Stimulated activated CD4-positive, alpha-beta T cell treated with anti-CD3 and anti-CD28 coated beads, Interleukin-1b, Interleukin-23, amount 100 ng/mL, for 24 hours (primary cell): ENCODE data around the gene NR6A1.
"Not testable (repeated sequence)": the region's sequence is repeated elsewhere in the genome, so short reads cannot be mapped to it uniquely, and the experiment has no call there.

Experiments
- DNase-seq, 4 experiments: peaks; one replicate each; pipeline ENCODE4 v3.0.0-alpha.2; 2020; ENCODE audit warnings: low read depth in 4 of 4, low spot score in 1 of 4

The NR6A1 gene

GRCh38 chr9:124778575-124779367 is 7.7 kb upstream of the NR6A1 start:
- no peak for DNase-seq

- DNase-seq = no peak
Observed at GRCh38 chr9:124776954-124777648, 6.0 kb upstream of the NR6A1 start, which contains the start of gene OLFML2A. Gene OLFML2A (plus strand): TSS chr9:124777133. CDS start chr9:124777271, 138 bp downstream.

GRCh38 chr9:124776618-124776953 is 5.5 kb upstream of the NR6A1 start:
- DNase-seq = no peak

- peak; percentile 76 to 81 (median 78) for DNase-seq
Observed at GRCh38 chr9:124774129-124774978, 3.2 kb upstream of the NR6A1 start.

- DNase-seq = no peak
Observed at GRCh38 chr9:124773473-124774128, 2.5 kb upstream of the NR6A1 start.

- DNase-seq = not testable (repeated sequence)
Observed at GRCh38 chr9:124772877-124773276, 1.8 kb upstream of the NR6A1 start.

GRCh38 chr9:124771867-124772679 is 962 bp upstream of the NR6A1 start:
- no peak for DNase-seq

- DNase-seq = no peak
Observed at GRCh38 chr9:124770359-124771020, 621 bp downstream of the NR6A1 start.

GRCh38 chr9:124769549-124770358 is 1.4 kb downstream of the NR6A1 start:
- DNase-seq = no peak

GRCh38 chr9:124768750-124769548 is 2.2 kb downstream of the NR6A1 start:
- DNase-seq = no peak

- DNase-seq = no peak
Observed at GRCh38 chr9:124768334-124768733, 2.8 kb downstream of the NR6A1 start.

GRCh38 chr9:124767821-124768220 is 3.3 kb downstream of the NR6A1 start:
- no peak for DNase-seq

- no peak for DNase-seq
Observed at GRCh38 chr9:124766815-124767554, 4.1 kb downstream of the NR6A1 start.

GRCh38 chr9:124766326-124766725 is 4.8 kb downstream of the NR6A1 start:
- DNase-seq = no peak

- no peak for DNase-seq
Observed at GRCh38 chr9:124765439-124765835, 5.7 kb downstream of the NR6A1 start.

GRCh38 chr9:124764774-124765438 is 6.2 kb downstream of the NR6A1 start:
- no peak for DNase-seq

- no peak for DNase-seq
Observed at GRCh38 chr9:124762633-124763032, 8.5 kb downstream of the NR6A1 start.
